Effector CD8-positive, alpha-beta T cell (primary cell): ENCODE results near the gene OTUB2.
"Not testable (repeated sequence)": the region's sequence is repeated elsewhere in the genome, so short reads cannot be mapped to it uniquely, and the experiment has no call there.

Source experiments
- DNase-seq: peaks from one replicate; lab custom pipeline; 2025; lab: John Stamatoyannopoulos, UW

OTUB2 gene

DNA sequence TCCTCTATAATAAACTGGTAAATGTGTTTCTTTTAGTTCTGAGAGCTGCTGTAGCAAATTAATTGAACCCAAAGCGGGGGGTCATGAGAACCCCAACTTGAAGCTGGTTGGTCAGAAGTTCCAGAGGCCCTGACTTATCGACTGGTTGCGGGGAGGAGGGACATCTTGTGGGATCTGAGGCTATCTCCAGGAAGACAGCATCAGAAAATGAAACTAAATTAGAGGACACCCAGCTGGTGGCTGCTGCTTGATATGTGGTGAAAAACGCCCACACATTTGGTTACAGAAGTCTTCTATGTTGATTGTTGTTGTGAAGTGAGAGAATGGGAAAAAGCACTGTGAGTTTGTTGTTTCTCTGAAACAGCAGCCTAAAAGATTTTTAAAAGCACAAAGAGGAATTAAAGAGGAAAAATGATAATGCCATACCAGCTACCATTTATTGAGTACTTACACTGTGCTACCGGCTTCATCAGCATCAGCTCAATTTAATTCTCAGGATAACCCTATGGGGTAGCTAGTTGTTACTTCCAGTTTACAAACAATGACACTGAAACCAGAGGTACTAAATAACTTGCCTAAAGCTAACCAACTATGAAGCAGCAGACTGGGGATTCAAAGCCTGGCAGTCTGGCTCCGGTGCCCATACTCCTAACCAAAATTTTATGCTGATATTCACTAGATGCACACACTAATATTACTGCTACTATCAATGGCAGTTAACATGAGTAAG lies 30.6 kb downstream of the OTUB2 start:
- no peak for DNase-seq

DNA sequence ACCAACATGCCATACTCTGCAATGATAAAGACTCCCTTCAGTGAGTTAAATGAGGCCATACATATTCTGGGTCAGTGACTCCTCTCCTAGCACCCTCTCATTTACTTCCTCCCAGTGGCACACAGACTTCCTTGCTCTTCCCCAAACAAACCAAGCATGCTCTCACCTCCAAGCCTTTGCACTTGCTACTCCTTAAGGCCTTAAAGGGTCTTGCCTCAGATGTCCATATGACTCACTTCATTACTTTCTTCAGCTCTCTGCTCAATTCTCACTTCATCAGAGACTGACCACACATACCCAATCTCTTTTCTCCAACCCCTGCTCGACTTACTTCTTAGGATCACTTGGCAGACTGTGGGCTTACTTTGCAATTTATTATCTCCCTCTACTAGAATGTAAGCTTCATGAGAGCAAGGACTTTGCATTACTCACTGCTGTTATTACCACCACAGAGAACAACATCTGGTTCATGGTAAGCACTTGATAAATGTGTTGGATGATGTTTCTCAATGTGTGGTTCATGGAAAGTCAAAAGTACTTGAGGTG lies 32.1 kb downstream of the OTUB2 start:
- DNase-seq, result no peak

DNA sequence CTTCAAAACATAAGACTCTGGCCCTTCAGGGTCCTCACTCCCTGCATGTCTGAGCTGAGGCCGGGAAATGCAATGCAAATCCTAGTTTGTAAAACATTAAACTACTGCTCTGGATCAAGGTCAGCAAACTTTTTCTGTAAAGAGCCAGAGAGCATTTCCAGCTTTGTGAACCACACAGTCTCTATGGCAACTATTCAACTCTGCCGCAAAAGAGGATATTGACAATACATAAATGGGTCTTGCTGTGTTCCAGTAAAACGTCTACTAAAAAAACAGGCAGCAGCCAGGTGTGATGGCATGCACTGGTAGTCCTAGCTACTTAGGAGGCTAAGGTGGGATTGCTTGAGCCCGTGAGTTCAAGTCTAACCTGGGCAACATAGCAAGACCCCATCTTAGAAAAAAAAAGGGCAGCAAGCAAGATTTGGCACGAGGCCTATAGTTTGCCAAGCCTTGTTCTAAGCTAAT lies 32.6 kb downstream of the OTUB2 start:
- no peak for DNase-seq

DNA sequence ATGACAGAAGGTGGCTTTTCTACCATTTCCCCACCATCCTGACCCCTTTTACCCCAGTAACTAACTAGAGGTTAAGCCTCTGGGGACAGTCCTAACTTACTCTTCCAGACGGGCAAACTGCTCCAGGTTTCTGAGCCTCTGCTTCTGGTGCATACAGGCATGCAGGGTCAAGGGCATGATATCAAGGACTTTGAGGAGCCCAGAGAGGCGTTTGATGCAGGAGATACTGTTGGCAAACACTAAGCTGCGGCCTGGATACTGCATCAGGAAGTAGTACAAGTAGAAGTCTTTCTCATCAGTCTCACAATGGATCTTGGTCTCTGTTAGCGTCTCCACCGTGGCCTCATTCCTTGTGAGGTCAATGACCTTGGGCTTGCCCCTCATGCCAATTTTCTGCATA lies 33.9 kb downstream of the OTUB2 start:
- DNase-seq, result no peak

DNA sequence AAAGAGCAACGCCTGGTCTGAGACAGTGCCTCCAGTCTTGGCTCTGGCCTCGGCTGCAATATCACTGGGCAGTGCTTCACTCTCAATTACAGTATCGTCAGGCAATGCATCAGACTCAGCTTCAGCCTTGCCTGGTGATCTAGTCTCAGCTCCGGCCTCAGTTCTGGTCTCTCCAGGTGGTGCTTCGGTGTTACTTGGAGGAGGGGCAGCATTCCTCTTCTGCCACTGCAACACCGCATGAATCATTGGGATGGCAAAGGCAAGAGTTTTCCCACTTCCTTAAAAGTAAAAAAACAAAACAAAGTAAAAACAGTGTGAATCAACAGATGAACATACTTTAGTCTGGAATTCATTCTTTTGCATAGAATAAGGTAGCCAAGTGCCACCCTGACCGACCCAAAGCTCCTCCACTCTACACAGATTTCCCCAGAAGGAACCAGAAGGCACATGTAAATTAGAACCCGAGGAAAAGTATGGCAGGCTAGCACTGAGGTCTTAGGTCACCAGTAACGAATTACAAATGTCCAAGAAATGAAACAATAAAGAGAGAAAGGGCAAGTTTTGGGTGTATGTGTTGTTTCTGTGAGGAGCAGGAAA lies 36.3 kb downstream of the OTUB2 start:
- DNase-seq, result no peak

DNA sequence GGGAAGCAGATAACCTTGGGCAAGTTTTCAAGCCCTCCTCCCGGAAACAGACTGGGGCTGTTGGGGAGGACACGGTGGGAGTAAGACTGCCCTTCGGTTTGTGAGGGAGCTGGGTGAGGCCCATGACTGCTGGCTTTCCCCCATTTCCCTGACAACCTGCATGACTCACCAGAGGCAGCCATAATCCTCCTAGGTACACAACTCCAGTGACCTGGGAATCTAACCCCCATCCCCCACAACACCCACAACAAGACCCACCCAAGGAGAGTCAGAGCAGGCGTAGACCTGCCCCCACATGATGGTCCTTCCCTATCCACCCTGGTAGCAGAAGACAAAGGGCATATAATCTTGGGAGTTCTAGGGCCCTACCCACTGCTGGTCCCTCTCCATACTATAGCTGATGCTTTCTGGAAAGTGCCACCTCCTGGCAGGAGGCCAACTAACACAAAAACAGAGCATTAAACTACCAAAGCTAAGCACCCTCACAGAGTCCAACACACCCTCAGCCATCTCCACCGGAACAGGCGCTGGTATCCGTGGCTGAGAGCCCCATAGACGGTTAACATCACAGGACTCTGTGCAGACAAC lies 40.0 kb downstream of the OTUB2 start:
- DNase-seq, result no peak

DNA sequence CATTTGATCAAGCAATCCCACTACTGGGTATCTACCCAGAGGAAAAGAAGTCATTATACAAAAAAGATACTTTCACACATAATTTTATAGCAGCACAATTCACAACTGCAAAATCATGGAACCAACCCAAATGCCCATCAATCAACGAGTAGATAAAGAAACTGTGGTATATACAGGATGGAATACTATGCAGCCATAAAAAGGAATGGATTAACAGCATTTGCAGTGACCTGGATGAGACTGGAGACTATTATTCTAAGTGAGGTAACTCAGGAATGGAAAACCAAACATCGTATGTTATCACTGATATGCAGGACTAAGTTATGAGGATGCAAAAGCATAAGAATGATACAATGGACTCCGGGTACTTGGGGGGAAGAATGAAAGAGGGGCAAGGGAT lies 45.9 kb downstream of the OTUB2 start:
- not testable (repeated sequence) for DNase-seq

DNA sequence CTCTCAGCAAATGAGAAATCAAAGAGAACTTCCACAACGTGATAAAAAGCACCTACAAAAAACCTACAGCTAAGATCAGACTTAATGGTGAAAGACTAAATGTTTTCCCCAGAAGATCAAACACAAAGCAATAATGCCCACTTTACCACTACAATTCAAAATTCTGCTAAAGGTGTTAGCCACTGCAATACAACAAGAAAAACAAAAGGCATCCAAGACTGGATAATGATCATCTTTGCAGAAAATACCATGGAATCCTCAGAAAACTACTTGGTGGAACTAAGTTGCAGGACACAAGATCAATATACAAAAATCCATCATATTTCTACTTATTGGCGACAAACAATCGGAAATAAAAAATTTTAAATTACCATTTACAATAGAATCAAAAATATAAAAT lies 48.4 kb downstream of the OTUB2 start:
- DNase-seq, result no peak

DNA sequence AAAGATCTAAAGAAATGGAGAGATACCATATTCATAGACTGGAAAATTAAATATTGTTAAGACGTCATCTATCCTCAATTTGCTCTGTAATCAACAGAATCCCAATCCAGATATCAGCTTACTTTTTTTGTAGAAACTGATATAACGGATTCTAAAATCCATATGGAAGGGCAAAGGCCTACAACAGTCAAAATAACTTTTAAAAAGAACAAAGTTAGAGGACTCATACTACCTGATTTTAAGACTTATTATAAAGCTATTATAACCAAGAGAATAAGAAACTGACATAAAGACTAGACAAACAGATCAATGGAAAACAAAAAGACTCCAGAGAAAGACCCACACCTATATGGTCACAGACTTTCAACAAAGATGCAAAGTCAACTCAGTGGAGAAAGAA lies 48.9 kb downstream of the OTUB2 start:
- no peak for DNase-seq

DNA sequence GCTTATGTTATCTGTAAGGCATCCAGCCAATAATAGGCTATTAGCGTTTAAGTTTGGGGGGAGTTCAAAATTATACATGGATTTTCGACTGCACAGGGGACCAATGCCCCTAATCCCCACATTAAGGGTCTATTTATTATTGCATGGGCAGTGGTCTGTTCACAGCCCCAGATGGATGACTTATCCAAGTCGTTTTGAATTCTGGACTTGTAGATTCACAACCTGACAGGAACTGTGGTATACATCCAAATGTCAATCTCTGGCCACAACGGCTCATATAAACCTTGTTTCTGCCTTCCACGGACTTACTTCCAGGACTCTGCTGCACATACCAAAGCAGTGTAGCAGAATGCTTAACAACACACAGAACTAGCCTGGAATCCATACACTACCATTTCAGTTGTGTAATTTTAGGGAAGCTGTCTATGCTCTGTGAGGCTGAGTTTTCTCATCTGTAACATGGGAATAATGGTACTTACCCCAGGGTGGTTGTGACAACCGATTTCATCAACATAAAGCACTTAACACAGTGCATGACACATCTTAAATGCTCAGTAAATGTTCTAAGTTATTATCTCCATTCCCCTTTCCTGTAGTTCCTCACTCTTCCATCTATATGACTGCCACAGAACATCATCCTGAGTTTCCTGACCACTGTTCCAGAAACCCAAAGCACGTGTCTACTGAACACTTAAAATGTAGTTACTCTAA lies 51.1 kb downstream of the OTUB2 start:
- no peak for DNase-seq

DNA sequence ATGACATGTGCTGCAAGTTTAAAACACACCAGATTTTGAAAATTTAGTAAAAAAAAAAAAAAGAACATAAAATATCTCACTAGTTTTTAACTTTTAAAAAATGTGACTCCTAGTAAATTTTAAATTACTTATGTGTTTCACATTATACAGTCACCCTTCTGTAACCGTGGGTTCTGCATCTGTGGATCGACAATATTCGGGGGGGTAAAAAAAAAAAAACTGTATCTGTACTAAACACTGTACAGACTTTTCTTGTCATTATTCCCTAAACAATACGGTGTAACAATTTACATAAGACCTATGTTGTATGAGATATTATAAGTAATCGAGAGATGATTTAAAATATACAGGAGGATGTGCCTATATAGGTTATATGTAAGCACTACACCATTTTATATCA lies 51.7 kb downstream of the OTUB2 start:
- DNase-seq, result no peak

DNA sequence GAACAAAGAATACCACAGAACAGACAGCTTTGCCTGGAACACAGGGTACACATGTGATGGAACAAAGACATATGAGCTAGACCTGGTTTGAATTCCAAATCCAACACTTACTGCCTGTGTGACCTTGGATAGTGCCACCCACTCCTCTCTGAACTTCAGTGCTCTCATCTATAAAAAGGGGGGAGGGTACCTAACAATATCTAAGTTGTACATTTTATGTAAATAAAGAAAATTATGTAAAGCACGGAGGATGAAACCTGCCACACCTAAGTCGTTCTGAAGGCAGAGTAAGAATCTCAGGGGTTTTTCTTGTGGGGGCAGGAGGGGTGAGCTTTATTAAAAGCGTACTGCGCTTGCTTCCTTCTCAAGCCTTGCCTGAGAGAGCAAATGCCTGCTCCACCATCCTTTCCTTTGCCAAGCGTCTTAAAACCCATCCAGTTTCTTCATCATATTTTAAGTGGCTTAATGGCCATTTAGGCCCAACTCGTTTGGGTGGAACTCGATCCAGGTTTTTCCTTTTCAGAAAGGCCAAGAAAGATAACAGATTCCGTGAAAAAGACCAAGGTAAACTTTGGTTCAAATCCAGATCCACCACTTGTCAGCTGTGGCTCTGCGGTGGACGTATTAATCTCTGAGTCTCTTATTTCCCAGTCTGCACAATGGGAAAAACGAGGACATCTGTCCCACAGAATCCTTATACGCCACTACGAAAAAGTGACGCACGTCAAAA lies 53.9 kb downstream of the OTUB2 start:
- no peak for DNase-seq

DNA sequence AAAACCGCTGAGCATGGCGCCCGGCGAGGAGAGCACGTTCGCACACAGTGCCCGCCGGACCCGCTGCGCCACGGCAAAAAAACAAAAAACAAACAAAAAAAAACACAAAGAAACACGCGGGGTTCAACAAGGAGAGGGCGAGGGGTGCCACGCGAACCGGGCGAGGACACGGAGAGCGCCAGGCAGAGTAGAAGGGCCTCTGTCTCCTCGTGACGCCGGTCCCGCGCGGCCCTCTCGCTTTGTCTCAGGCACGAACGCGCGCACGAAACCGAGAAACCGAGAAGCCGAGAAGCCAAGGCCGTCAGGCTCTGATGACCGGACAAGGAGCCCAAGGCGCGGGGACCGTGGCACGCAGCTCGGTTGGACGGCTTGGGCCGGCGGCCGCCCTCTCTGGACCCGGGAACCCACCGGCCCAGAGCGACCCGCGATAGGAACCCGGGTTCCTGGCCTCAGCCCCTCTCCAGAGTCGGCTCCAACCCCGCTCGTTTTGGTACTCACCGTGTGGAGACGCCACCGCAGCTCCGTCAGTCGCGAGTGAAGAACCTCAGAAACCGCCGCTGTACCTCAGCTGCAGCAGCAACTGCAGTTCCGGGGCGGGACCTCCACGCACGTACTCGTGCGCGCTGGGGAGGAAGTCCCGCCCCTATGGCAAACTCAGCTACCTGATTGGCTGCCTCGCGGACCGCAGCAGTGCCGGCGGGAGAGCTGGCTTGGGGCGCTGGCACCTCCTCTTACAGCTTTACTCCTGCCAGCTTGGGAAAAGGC lies 54.7 kb downstream of the OTUB2 start, which contains the start of the genes DDX24 and IFI27L1:
Gene DDX24 (minus strand): TSS at position 582 of the 765 bp plus-strand sequence. CDS start 1,460 bp downstream, outside the sequence.
Gene IFI27L1 (plus strand): TSS at position 690 of the 765 bp plus-strand sequence. CDS start 15,628 bp downstream, outside the sequence.
- DNase-seq, result peak; percentile 91

DNA sequence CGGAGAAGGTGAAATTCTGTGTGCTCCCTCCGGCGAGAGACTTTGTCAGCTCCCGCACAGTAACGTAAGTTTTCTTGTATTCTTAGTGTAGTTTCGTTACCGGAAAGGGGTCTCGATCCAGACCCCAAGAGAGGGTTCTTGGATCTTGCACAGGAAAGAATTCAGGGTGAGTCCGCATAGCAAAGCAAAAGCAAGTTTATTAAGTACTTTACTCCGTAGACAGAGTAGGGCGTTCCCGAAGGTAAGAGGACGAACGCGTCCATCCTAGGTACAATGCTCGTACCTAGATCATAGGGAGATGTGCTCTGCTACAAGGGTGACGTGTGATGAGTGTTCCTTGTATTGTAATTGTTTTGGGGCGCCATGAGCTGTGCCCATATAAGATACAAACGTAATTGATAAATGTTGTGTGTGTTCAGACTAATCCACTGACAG lies 55.3 kb downstream of the OTUB2 start:
- no peak for DNase-seq

DNA sequence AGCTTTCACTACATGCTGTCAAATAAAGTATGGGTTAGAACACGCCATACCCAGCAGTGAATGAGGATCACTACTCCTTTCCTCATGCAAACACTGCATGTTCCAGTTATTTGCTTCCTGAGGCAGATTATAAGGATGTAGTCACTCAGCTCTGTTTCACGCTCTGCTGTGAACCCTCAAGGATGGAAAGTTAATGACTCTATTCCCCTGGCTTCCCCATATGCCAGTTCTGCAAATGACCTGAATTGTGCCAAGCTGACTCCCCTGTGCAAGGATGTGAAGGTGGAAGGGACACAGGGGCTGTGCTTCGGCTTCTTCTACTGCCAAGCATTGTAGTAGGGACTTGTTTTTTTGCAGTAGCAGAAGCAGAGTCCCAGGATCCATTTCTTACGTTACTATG lies 61.8 kb downstream of the OTUB2 start:
- DNase-seq, result no peak

DNA sequence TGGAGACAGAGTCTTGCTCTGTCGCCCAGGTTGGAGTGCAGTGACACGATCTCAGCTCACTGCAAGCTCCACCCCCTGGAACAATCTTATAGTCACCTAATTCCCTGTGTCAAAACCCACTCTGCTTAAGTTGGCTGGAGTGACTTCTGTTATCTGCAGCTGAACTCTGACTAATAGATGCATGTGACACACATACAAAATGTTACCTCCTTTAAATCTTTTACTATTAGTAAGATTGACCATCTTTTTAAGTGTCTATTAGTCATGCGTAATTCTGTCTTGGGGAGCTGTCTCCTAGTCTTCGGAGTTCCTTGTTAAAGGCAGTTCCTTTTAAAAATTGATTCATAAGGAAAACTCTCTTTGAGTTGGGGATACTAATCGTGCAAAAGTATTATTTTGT lies 62.4 kb downstream of the OTUB2 start:
- no peak for DNase-seq

DNA sequence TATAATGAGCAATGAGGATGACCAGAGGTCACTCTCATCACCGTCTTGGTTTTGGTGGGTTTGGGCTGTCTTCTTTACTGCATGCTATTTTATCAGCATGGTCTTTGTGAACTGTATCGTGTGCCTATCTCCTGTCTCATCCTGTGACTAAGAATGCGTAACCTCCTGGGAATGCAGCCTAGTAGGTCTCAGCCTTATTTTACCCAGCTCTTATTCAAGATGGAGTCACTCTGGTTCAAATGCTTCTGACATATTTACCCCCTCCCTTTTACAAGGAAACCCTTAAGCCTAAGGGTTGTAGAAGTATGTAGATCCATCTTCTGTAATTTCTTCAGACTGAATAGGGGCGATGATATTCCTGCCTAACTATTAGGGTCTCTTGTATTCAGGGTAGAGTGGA lies 63.3 kb downstream of the OTUB2 start:
- DNase-seq, result no peak

DNA sequence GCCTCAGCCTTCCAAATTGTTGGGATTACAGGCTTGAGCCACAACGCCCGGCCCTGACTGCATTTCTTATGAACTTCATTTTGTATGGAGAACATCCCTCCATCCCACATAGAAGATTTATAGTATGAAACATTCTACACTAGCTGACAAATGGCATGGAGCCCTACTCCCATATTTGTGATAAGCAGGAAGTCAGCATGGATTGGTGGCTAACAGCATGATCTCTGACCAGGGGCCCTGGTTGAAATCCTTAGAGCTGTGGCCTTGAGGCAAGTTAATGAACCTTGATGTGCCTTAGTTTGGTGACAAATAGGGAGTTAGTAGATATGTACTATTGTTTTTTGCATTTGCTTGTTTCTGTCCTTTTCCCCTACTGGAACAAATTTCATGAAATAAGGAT lies 67.3 kb downstream of the OTUB2 start:
- DNase-seq, result no peak

DNA sequence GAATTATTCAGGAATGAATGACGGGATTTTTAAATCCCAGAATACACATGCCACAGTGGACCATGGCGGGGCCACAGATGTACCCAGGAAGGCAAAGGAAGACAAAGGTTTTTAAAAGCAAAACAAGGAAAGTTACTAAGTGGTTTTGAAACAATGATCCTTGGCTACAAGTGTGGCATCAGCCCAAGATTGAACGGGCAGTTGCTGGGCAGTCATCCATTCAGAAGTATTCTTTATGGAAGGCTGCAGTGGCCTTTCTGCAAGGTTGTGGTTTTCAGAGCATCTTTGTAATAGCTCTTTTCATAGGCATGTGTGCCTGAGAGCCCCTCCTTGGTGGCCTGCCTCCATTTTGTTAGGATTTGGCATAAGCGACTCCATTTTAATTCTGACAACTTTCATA lies 71.0 kb downstream of the OTUB2 start:
- DNase-seq, result no peak
